DMS53 treated with DMSO at 0.1 percent for 48 hours (cell line): Measurements from ENCODE around the gene SLC44A1.

ENCODE experiments used
- DNase-seq: peaks from one replicate; lab custom pipeline; 2025; ENCODE audit not compliant: unreplicated experiment; lab: John Stamatoyannopoulos, UW

Gene SLC44A1

DNA sequence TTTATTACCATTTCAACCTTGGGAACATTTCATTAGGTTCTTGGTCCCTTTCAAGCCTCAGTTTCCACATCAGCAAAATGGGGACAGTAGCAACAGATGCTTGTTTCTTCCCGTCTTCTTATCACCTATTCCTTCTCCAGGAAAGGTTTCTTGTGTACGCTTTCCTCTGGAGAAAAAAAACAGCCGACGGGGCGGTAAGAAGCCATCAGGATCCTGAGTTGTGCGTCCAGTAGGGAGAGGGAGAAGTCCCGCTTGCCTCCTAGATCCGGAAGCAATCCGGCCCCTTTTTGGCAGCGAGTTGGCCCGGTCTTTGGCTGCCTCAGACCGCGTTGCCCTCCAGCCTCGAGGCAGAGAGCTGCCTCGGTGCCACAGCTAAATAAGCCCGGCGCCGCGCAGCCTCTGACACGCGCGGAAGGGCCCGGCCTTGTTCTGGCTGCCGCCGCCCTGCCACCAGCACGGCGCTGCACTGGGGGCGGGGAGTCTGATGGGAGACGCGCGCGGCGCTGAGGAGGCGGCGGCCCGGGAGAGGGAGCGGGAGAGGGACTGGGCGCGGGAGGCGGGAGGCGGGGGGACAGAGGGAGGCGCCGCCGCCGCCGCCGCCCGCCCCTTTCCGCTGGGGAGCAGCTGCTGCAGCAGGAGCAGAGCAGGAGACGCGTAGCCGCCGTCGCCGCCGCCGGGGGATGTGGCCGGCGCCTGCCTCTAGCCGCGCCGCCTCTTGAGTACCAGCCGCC, at the start of gene SLC44A1:
Gene SLC44A1, plus strand, starts transcription at position 649 of the 731 bp plus-strand sequence. CDS start 218 bp downstream, outside the sequence.
- DNase-seq: peak; percentile 81

GRCh38 chr9:105195259-105195658, 49.2 kb upstream of the SLC44A1 start:
- DNase-seq: no peak

DNA sequence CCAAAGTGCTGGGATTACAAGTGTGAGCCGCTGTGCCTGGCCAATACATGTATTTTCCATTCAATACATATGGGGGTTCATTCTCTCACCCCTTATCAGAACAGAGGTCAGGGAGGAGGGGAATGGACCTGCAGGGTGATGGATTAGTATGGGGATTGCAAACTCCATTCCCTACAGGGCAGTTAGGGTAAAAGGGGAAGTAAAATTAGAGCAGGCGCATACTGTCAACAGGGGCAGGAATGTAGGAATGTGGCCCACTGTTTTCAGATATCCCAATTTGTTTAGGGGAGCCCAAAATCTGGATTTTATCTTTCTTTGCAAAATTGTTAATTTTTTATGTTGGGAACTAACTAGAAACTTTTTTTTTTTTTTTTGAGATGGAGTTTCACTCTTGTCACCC, 46.4 kb upstream of the SLC44A1 start:
- DNase-seq: no peak

DNA sequence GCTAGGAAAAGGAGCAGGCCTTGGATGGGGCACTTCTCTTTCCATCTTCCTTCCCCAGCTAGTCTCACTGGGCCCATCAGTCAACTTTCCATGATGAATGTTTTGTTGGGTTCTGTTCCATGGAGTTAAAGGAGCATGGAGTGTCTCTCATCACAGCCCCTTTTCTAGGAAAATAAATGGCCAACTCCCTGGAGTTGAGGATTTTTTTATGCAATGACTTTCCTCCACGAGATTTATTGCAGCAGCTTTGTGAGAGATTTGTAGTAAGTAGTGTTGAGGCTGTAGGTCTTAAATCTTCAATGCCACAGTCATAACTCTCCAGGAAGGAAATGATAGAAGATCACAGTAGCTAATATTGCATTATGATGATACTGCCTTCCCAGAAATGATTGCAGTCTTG, 45.6 kb upstream of the SLC44A1 start:
- DNase-seq: no peak

GRCh38 chr9:105204416-105204815, 40.0 kb upstream of the SLC44A1 start:
- no peak for DNase-seq

DNA sequence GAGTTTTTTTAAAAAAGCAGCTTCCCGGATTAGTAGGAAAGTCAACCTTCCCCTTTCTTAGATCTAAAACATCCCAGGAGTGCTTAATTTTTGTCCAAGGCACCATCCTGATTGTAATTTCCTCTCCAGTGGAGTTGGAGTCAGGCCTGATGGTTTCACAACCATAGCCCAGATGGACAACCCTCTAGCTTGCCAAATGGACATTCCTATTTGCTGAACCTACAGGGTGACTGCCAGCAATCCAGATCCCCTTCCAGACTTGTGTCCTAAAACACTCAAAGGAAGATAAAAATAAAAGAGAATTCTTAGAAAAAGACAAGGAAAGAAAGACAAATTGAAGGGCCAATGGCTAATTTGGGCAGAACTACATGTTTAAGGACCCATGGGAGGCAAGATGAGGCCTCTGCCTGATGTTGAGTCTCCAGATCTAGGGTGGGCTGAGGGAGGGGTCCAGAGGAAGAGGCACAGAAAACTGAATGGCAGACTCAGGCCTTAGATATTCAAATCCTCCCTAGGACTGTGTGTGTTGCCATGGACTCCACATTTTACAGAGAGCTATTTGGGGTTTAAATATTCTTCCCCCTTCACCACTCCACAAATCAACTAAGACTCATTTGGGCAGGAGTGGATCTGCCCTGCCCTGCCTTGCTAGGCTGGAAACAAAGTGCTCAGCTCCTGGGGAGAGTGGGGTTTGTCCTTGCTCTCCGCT, 38.5 kb upstream of the SLC44A1 start:
- DNase-seq: no peak

DNA sequence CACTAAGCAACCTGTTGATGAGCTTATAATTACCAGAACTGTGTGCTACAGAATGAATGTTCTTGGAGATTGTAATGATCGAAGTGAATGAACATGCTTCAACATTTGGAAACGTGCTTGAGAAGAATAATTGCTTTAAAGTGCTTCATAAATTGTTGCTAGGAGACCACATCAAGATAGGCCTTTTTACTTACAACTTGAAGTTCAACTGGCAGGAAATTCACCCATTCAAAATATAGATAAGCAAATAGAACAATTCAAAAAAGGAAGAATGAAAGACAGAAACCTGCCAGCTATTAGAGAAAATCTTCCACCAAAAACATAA, 38.0 kb upstream of the SLC44A1 start:
- DNase-seq: no peak

DNA sequence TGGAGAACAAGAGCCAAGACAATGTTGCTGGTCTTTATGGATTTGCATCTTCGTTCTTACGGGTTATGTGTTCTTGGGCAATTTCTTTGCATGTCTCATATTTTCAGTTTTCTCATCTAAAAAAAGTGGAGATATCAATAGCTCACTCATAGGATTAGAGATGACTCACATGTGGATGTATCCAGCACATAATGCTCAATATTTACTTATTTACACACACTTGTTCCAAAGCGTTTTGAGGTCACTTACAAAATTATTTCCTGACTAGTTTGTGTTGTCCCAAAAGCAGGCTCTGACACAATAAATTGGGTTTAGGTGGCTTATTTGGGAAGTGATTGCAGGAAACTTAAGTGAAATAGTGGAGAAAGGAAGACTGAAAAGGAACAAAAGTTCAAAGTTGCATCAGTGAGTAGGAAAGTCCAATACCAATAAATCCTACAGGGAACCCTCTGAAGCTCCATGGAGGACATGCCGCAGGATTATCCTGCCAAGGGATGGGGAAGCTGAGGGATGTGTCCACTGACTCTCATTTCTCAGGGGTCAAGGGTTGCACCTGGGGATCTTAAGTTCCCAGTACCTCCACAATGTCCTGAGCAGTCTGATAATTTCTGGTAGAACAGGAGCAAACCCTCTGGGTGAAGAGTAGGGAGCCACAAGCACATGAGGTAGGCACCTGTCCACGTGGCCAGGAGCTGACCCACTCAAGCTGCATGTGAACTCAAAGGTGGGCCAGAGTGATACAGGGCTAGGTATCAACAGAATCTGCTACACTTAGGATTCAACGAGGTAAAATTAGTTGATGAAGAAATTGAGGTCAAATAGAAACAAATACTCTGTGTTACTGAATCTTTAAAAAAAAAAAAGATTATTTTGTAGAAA, 37.4 kb upstream of the SLC44A1 start:
- peak; percentile 18 for DNase-seq

DNA sequence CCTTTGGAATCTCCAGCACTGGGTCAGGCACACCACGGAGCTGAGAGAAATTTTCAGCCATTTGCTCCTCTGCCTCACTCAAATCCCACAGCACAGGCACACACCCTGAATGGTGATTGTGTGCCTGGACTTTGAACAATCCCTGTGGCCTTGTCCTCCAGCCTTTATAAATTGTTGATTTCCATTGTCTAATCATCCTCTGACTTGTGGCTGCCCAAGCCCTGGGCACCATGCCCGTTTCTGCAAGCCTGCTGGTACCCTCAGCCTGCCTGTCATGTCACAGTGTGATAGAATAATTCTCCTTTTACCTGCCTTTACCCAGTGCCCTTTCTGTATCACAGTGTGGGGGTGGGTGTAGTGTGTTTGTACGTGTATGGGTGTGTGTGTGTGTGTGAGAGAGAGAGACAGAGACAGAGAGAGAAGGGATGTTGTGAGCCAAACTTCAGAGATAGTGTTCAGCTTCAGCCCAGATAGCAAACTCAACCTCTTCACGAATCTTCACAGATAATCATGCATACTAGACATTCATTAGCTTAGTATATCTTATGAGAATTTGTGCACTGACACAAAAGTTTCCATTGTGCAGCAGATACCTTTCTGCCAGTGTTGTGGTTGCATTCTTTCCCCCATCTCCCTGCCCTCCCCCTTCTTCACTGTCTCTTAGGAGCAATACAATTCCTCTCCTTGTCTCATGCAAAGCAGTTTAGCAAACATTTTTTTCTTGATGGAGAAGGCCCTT, 27.8 kb upstream of the SLC44A1 start:
- DNase-seq: no peak

- DNase-seq: no peak
Observed at GRCh38 chr9:105218673-105219072, 25.8 kb upstream of the SLC44A1 start.

GRCh38 chr9:105219291-105219805, 25.1 kb upstream of the SLC44A1 start:
- DNase-seq: no peak

GRCh38 chr9:105220451-105220850, 24.0 kb upstream of the SLC44A1 start:
- DNase-seq: no peak

- no peak for DNase-seq
Observed at GRCh38 chr9:105223544-105224140, 20.8 kb upstream of the SLC44A1 start.

GRCh38 chr9:105226055-105226454, 18.4 kb upstream of the SLC44A1 start:
- DNase-seq: no peak

DNA sequence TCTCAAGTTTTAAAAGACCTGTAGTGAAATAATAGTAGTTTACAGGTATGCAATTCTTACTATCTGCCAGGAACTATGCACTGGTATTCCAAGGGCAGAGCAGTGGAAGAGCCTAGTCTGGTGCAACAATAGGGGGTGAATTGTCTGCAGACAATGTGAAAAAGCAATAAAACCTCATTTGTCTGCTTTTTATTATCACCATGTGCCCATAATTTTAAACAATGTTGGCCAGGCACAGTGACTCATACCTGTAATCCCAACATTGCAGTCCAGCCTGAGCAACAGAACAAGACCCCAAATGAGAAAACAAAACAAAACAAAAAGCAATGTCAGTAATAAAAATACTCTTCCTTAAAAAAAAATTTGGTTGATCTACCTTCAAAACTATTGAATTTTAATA, 12.2 kb upstream of the SLC44A1 start:
- no peak for DNase-seq

DNA sequence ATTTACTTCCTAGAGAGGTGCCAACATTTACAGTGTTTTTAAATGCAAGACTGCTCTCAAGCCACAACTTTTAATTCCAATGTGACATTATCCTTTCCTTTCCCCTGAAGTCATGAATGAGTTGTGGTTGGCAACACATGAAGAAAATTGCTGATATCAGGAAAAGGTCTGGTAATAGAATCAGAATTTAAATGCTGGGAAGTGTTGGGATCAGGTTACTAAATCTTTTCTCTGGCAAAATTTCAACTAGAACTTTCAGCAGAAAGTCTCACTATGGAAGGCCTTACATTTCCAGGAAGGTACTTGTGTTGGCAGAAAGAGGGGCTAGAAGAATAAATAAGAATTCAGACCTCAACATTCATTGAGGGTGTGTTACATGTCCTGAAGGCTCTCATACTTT, 10.6 kb upstream of the SLC44A1 start:
- DNase-seq: no peak

GRCh38 chr9:105236261-105236660, 8.2 kb upstream of the SLC44A1 start:
- no peak for DNase-seq

GRCh38 chr9:105237246-105237645, 7.2 kb upstream of the SLC44A1 start:
- no peak for DNase-seq

GRCh38 chr9:105238302-105238701, 6.1 kb upstream of the SLC44A1 start:
- no peak for DNase-seq

DNA sequence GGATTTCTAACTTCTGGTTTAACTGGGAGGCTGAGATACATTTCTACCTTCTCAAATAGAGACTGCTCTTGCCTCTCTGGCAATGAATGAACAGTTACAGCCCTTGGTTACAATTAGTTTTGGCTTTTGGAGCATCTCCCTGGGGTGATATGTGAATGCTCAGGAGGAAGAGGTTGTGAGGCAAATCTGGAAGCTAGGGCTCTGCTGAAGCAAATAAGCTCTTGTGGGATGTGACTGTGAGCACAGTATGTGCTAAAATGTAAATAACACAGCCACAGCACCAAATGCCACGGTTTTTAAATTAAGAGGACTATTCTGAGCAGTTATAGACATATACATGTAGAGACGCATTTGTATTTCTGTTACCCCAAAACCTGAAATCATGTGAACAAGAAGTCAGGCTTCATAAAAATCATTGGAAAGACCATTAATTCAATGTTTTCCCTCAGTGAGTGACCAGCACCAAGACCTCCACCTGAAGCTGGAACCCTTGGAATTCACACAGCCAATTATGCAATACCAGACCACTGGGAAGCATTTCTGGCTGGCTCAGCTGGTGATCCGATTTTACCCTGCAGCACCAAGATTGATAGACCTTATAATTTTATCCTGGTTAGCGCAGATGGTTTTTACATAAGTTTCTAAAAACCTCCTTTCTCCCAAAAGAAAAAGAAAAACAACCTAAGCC, 3.0 kb upstream of the SLC44A1 start:
- DNase-seq: no peak
